ENCODE measurements around the gene CABLES1.

DNA sequence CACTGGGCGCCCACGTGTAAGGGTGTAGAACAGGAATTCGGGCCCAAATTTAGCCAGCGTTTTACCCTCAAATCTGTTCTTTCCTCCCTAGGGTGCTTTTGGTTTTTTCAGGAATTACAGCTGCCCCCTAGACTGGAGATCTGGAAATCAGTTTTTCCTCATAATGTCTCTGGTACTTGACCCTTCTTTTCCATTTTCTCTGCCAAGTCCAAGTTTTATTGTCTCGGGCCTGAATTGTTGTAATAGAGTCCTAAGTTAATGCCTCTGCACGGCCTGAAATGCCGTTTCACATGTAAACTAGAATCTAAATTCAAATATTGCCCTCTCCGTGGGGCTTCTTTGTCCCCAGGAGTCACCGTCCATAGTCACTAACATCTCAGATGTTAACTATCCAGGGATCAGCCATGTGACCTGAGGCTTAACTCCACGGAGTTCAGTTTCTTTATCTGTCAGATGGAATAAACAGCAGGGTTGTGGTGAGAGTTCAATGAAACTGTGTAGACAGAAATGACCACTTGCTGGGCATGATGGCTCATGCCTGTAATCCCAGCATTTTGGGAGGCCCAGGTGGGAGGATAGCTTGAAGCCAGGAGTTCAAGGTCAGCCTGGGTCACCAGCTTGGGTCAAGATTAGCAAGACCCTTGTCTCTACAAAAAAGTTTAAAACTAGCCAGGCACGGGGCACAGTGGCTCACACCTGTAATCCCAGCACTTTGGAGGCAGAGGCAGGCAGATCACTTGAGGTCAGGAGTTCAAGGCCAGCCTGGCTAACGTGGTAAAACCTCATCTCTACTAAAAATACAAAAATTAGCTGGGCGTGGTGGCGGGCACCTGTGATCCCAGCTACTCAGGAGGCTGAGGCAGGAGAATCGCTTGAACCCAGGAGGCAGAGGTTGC is 12.7 kb upstream of the CABLES1 start:
- TF ChIP-seq, protein P1, sequence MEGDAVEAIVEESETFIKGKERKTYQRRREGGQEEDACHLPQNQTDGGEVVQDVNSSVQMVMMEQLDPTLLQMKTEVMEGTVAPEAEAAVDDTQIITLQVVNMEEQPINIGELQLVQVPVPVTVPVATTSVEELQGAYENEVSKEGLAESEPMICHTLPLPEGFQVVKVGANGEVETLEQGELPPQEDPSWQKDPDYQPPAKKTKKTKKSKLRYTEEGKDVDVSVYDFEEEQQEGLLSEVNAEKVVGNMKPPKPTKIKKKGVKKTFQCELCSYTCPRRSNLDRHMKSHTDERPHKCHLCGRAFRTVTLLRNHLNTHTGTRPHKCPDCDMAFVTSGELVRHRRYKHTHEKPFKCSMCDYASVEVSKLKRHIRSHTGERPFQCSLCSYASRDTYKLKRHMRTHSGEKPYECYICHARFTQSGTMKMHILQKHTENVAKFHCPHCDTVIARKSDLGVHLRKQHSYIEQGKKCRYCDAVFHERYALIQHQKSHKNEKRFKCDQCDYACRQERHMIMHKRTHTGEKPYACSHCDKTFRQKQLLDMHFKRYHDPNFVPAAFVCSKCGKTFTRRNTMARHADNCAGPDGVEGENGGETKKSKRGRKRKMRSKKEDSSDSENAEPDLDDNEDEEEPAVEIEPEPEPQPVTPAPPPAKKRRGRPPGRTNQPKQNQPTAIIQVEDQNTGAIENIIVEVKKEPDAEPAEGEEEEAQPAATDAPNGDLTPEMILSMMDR (IDR thresholded peaks at IDR 0.05; ENCODE audit: insufficient read depth, low read length), result no peak
- TF ChIP-seq GABPA (IDR thresholded peaks at IDR 0.05; ENCODE audit: low read depth) (no peak), POLR2AphosphoS5 (IDR thresholded peaks at IDR 0.05; ENCODE audit: low read depth) (no peak), SPI1 (IDR thresholded peaks at IDR 0.05; ENCODE audit: borderline replicate concordance, low read depth) (no peak)
- TF ChIP-seq, protein P2, sequence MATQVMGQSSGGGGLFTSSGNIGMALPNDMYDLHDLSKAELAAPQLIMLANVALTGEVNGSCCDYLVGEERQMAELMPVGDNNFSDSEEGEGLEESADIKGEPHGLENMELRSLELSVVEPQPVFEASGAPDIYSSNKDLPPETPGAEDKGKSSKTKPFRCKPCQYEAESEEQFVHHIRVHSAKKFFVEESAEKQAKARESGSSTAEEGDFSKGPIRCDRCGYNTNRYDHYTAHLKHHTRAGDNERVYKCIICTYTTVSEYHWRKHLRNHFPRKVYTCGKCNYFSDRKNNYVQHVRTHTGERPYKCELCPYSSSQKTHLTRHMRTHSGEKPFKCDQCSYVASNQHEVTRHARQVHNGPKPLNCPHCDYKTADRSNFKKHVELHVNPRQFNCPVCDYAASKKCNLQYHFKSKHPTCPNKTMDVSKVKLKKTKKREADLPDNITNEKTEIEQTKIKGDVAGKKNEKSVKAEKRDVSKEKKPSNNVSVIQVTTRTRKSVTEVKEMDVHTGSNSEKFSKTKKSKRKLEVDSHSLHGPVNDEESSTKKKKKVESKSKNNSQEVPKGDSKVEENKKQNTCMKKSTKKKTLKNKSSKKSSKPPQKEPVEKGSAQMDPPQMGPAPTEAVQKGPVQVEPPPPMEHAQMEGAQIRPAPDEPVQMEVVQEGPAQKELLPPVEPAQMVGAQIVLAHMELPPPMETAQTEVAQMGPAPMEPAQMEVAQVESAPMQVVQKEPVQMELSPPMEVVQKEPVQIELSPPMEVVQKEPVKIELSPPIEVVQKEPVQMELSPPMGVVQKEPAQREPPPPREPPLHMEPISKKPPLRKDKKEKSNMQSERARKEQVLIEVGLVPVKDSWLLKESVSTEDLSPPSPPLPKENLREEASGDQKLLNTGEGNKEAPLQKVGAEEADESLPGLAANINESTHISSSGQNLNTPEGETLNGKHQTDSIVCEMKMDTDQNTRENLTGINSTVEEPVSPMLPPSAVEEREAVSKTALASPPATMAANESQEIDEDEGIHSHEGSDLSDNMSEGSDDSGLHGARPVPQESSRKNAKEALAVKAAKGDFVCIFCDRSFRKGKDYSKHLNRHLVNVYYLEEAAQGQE (IDR thresholded peaks at IDR 0.05; ENCODE audit: insufficient replicate concordance, low read depth), result no peak

Measured in HL-60 (cell line).